OCI-LY1 (cell line): ENCODE results near the gene SHF.

Source experiments
- CTCF ChIP-seq: fragments of 200-600 bp; sonication (generic), shearing (Covaris generic); IDR thresholded peaks from 2 replicates; pipeline ENCODE4 v1.5.1; 2017; ENCODE audit warnings: mild to moderate bottlenecking, antibody characterized with exemption, low read length, moderate library complexity, mixed read lengths
- EZH2 ChIP-seq: fragments of 200-600 bp; sonication (generic), shearing (Covaris generic); IDR thresholded peaks from 2 replicates; pipeline ENCODE4 v1.8.0; 2017; ENCODE audit warnings: borderline replicate concordance, mixed run types, mild to moderate bottlenecking, antibody characterized with exemption, low read length, moderate library complexity, mixed read lengths

GRCh38 chr15:45181491-45182285 lies 6.1 kb downstream of the SHF start:
- no peak for TF ChIP-seq CTCF
- no peak for TF ChIP-seq EZH2
